Smooth muscle cell (in vitro differentiated cells): ENCODE results near the gene PAK3. TPM values are rescaled to one million over a fixed set of nuclear protein-coding genes. Genes with fewer than 3 reads are reported as not detected.

Experiments used
- DNase-seq: peaks from one replicate; lab custom pipeline; 2025; ENCODE audit not compliant: unreplicated experiment; lab: John Stamatoyannopoulos, UW
- H2AFZ ChIP-seq: fragments of 200-600 bp; sonication (generic); 2 replicates; pipeline ENCODE4 v1.6.0; 2016; ENCODE audit warnings: antibody characterized with exemption, low read depth, mild to moderate bottlenecking
- H3F3A ChIP-seq: fragments of 200-600 bp; sonication (generic); 2 replicates; pipeline ENCODE4 v1.6.0; 2017; ENCODE audit warnings: antibody characterized with exemption, low read depth
- H3K27ac ChIP-seq: fragments of 200-600 bp; sonication (generic); 2 replicates; pipeline ENCODE4 v1.5.1; 2016; ENCODE audit warnings: low read depth, mild to moderate bottlenecking
- H3K27me3 ChIP-seq: fragments of 200-600 bp; sonication (generic); 2 replicates; pipeline ENCODE4 v1.6.1; 2016; ENCODE audit warnings: low read depth, mild to moderate bottlenecking
- H3K36me3 ChIP-seq: fragments of 200-600 bp; sonication (generic); 2 replicates; pipeline ENCODE4 v1.5.1; 2016; ENCODE audit warnings: low read depth
- H3K4me1 ChIP-seq: fragments of 200-600 bp; sonication (generic); 2 replicates; pipeline ENCODE4 v1.5.1; 2016; ENCODE audit warnings: low read depth
- H3K4me2 ChIP-seq: fragments of 200-600 bp; sonication (generic); 2 replicates; pipeline ENCODE4 v1.6.0; 2016; ENCODE audit warnings: mild to moderate bottlenecking
- H3K4me3 ChIP-seq: fragments of 200-600 bp; sonication (generic); 2 replicates; pipeline ENCODE4 v1.5.1; 2016; ENCODE audit warnings: mild to moderate bottlenecking
- H3K79me2 ChIP-seq: fragments of 200-600 bp; sonication (generic); 2 replicates; pipeline ENCODE4 v1.6.0; 2016; ENCODE audit warnings: low read depth, mild to moderate bottlenecking
- H3K9ac ChIP-seq: fragments of 200-600 bp; sonication (generic); 2 replicates; pipeline ENCODE4 v1.6.0; 2016; ENCODE audit warnings: low read depth
- H3K9me3 ChIP-seq: fragments of 200-600 bp; sonication (generic); replicated peaks from 2 replicates; pipeline ENCODE4 v1.5.1; 2016; ENCODE audit warnings: low read depth
- H4K20me1 ChIP-seq: fragments of 200-600 bp; sonication (generic); 2 replicates; pipeline ENCODE4 v1.6.0; 2016; ENCODE audit warnings: low read depth
- WGBS: methylation state at CpG from one replicate; pipeline ENCODE4 v1.1.7; 2016; ENCODE audit warnings: low lambda C conversion rate; 5-methylcytosine and 5-hydroxymethylcytosine counted together
- polyA plus RNA-seq: library from polyadenylated mRNA; unstranded; fragments of >200 nt; fragmentation: Nextera tagmentation; extraction: Ambion mirVana; gene quantifications from 2 replicates; pipeline ENCODE4 v1.2.1, GENCODE V29; 2016
- total RNA-seq: library from RNA; depleted of rRNA; stranded (reverse); fragments of >200 nt; gene quantifications from 2 replicates; pipeline ENCODE4 v1.2.3, GENCODE V29; 2014
- TF ChIP-seq, protein P1 (sequence below): fragments of 200-600 bp; sonication (generic); IDR thresholded peaks from 2 replicates; pipeline ENCODE4 v1.5.1; 2017; ENCODE audit warnings: borderline replicate concordance, mild to moderate bottlenecking, antibody characterized with exemption; ENCODE audit not compliant: insufficient read depth, poor library complexity, severe bottlenecking

PAK3 gene
- total and polyA plus RNA-seq, 2 experiments from 2014 or later: 0.04 to 0.14 TPM

DNA sequence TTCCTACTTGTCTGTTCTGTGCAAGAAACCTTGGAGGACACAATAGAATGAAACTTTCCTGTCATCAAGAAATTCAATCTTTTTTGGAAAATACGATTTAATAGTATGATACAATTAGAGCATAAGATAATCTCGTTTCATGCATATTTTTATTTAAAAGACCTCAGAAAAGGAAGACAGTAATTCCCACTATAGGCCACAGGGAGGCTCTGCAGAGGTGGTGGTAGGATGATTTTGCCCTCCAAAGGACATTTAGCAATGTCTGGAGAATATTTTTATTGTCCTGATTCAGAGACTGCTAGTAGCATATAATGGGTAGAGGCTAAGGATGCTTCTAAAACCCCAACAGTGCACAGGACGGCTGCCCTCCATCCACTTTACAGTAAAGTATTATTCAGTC lies 68.7 kb downstream of the PAK3 start:
- no peaks in the 10 kb centered on the region for H3K36me3 ChIP-seq
- H3K4me3 ChIP-seq: no peak overlapping the region
- H3K9ac ChIP-seq: no peak overlapping the region
- TF ChIP-seq, protein P1, sequence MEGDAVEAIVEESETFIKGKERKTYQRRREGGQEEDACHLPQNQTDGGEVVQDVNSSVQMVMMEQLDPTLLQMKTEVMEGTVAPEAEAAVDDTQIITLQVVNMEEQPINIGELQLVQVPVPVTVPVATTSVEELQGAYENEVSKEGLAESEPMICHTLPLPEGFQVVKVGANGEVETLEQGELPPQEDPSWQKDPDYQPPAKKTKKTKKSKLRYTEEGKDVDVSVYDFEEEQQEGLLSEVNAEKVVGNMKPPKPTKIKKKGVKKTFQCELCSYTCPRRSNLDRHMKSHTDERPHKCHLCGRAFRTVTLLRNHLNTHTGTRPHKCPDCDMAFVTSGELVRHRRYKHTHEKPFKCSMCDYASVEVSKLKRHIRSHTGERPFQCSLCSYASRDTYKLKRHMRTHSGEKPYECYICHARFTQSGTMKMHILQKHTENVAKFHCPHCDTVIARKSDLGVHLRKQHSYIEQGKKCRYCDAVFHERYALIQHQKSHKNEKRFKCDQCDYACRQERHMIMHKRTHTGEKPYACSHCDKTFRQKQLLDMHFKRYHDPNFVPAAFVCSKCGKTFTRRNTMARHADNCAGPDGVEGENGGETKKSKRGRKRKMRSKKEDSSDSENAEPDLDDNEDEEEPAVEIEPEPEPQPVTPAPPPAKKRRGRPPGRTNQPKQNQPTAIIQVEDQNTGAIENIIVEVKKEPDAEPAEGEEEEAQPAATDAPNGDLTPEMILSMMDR: peak; percentile 55
- no peaks in the 10 kb centered on the region for H4K20me1 ChIP-seq
- WGBS: 36% methylated on average over 3 of the region's 3 CpGs
- no peak for DNase-seq
- no peaks in the 10 kb centered on the region for H3K9me3 ChIP-seq
- H3K79me2 ChIP-seq: no peaks in the 10 kb centered on the region
- H3K4me2 ChIP-seq: no peak overlapping the region
- no peaks in the 10 kb centered on the region for H3K4me1 ChIP-seq
- no peak overlapping the region for H3K27ac ChIP-seq
- no peaks in the 10 kb centered on the region for H3F3A ChIP-seq
- no peaks in the 10 kb centered on the region for H3K27me3 ChIP-seq
- no peak overlapping the region for H2AFZ ChIP-seq

- no peaks in the 10 kb centered on the region for H4K20me1 ChIP-seq
- H3K27me3 ChIP-seq: no peaks in the 10 kb centered on the region
- H2AFZ ChIP-seq: no peak overlapping the region
- no peak for DNase-seq
- no peaks in the 10 kb centered on the region for H3F3A ChIP-seq
- no peak overlapping the region for H3K4me3 ChIP-seq
- no peak overlapping the region for H3K4me2 ChIP-seq
- TF ChIP-seq, protein P1: no peak
- no peaks in the 10 kb centered on the region for H3K9me3 ChIP-seq
- H3K27ac ChIP-seq: no peak overlapping the region
- H3K79me2 ChIP-seq: no peaks in the 10 kb centered on the region
- no peaks in the 10 kb centered on the region for H3K36me3 ChIP-seq
- 95% methylated on average over 1 of the region's 1 CpG for WGBS
- no peaks in the 10 kb centered on the region for H3K4me1 ChIP-seq
- H3K9ac ChIP-seq: no peak overlapping the region
Measured at GRCh38 chrX:111165902-111166301, 69.9 kb downstream of the PAK3 start.

DNA sequence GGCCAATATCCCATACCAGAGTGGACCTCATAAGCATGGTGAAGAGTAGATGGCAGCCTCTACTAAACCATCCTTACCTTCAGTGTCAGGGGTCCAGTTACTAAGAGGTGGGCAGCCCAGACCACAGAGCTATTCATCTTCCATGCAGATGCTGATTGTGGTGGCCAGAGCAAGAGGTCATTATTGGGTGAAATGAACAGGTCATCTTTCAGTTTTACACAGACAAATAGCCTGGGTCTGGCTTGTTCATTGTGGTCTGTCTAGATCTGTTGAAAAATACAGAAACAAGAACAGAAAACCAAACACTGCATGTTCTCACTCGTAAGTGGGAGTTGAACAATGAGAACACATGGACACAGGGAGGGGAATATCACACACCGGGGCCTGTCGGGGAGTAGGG lies 71.3 kb downstream of the PAK3 start:
- H3K4me2 ChIP-seq: no peak overlapping the region
- no peak for DNase-seq
- H3K79me2 ChIP-seq: no peaks in the 10 kb centered on the region
- no peaks in the 10 kb centered on the region for H3F3A ChIP-seq
- H3K9me3 ChIP-seq: no peaks in the 10 kb centered on the region
- no peaks in the 10 kb centered on the region for H3K27me3 ChIP-seq
- no peak overlapping the region for H3K27ac ChIP-seq
- TF ChIP-seq, protein P1: no peak
- H3K36me3 ChIP-seq: no peaks in the 10 kb centered on the region
- H3K9ac ChIP-seq: no peak overlapping the region
- no peaks in the 10 kb centered on the region for H4K20me1 ChIP-seq
- H2AFZ ChIP-seq: no peak overlapping the region
- H3K4me1 ChIP-seq: no peaks in the 10 kb centered on the region
- WGBS: 87% methylated on average over 3 of the region's 3 CpGs
- no peak overlapping the region for H3K4me3 ChIP-seq

GRCh38 chrX:111168314-111168713 lies 72.3 kb downstream of the PAK3 start:
- Histone ChIP-seq H3K79me2 (no peaks in the 10 kb centered on the region), H3K27me3 (no peaks in the 10 kb centered on the region), H3K4me1 (no peaks in the 10 kb centered on the region), H3K9me3 (no peaks in the 10 kb centered on the region), H4K20me1 (no peaks in the 10 kb centered on the region), H3K4me3 (no peak overlapping the region), H3F3A (no peaks in the 10 kb centered on the region), H2AFZ (no peak overlapping the region), H3K36me3 (no peaks in the 10 kb centered on the region), H3K4me2 (no peak overlapping the region), H3K9ac (no peak overlapping the region), H3K27ac (no peak overlapping the region)
- no peak for DNase-seq
- TF ChIP-seq, protein P1: peak; percentile 34
- WGBS: 49% methylated on average over 2 of the region's 2 CpGs
